HepG2 (cell line): ENCODE measurements around the gene RAB30. TPM values are rescaled to one million over a fixed set of nuclear protein-coding genes. Genes with fewer than 3 reads are reported as not detected.

Experiments used
- ATAD3A ChIP-seq: sonication (generic); formaldehyde crosslinking; IDR thresholded peaks from 2 replicates; pipeline ENCODE4 v1.4.0; 2020; ENCODE audit warnings: missing genetic modification reagents
- ATM ChIP-seq: fragments of 450-650 bp; IDR thresholded peaks from 2 replicates; pipeline ENCODE4 v1.7.1; 2017; ENCODE audit warnings: mild to moderate bottlenecking, borderline replicate concordance
- BATF2 ChIP-seq: sonication (generic); formaldehyde crosslinking; IDR thresholded peaks from 2 replicates; pipeline ENCODE4 v1.8.0; 2022; ENCODE audit warnings: mild to moderate bottlenecking, missing genetic modification reagents, moderate library complexity
- FOXP1 ChIP-seq, 2 experiments: fragments of 450-650 bp in 1 of 2; IDR thresholded peaks; 2 replicates each; pipeline ENCODE4 v1.6.1; 2017 to 2018; ENCODE audit warnings: antibody characterized with exemption in 1 of 2
- GLI4 ChIP-seq: sonication (generic); formaldehyde crosslinking; IDR thresholded peaks from 2 replicates; pipeline ENCODE4 v1.5.1; 2020; ENCODE audit warnings: missing genetic modification reagents, mild to moderate bottlenecking, moderate library complexity, borderline replicate concordance
- HES4 ChIP-seq: sonication (generic); formaldehyde crosslinking; IDR thresholded peaks from 2 replicates; pipeline ENCODE4 v1.9.0; 2021; ENCODE audit warnings: mild to moderate bottlenecking, missing genetic modification reagents, borderline replicate concordance
- HINFP ChIP-seq: sonication (generic); formaldehyde crosslinking; IDR thresholded peaks from 2 replicates; pipeline ENCODE4 v1.4.0; 2020; ENCODE audit warnings: low read depth, mild to moderate bottlenecking, missing genetic modification reagents
- IKZF1 ChIP-seq: fragments of 450-650 bp; IDR thresholded peaks from 2 replicates; pipeline ENCODE4 v1.7.1; 2016
- KAT2B ChIP-seq: fragments of 150-350 bp; IDR thresholded peaks from 2 replicates; pipeline ENCODE4 v1.6.1; 2014; ENCODE audit warnings: low read depth, low read length, borderline replicate concordance
- KLF9 ChIP-seq: IDR thresholded peaks from 2 replicates; pipeline ENCODE4 v1.6.1; 2016; ENCODE audit warnings: low read depth
- NCOR1 ChIP-seq: fragments of 200-600 bp; sonication (generic); IDR thresholded peaks from 2 replicates; pipeline ENCODE4 v1.7.0; 2017; ENCODE audit warnings: antibody characterized with exemption, low read length, borderline replicate concordance
- POLR2AphosphoS5 ChIP-seq: IDR thresholded peaks from 2 replicates; pipeline ENCODE4 v1.6.1; 2012; ENCODE audit warnings: low read depth, low read length
- RNF2 ChIP-seq: fragments of 450-650 bp; conservative IDR thresholded peaks from 2 replicates; pipeline ENCODE4 v1.6.1; 2016; ENCODE audit warnings: low read depth
- SIN3B ChIP-seq: fragments of 150-350 bp; IDR thresholded peaks from 2 replicates; pipeline ENCODE4 v1.6.1; 2014; ENCODE audit warnings: low read length
- SKI ChIP-seq: fragments of 450-650 bp; IDR thresholded peaks from one replicate; pipeline ENCODE4 v1.6.1; 2018; ENCODE audit warnings: mild to moderate bottlenecking; ENCODE audit not compliant: partially characterized antibody
- SNAI1 ChIP-seq: sonication (generic); formaldehyde crosslinking; IDR thresholded peaks from 2 replicates; pipeline ENCODE4 v1.5.0; 2020; ENCODE audit warnings: mild to moderate bottlenecking, missing genetic modification reagents, borderline replicate concordance
- TEAD3 ChIP-seq: optimal IDR thresholded peaks from 2 replicates; pipeline ENCODE3; 2016; ENCODE audit warnings: borderline replicate concordance
- U2AF2 ChIP-seq: fragments of 200-400 bp; formaldehyde crosslinking; IDR thresholded peaks from 2 replicates; pipeline ENCODE4 v1.6.1; 2017; ENCODE audit warnings: low read depth, mild to moderate bottlenecking, low read length
- YY1 ChIP-seq: IDR thresholded peaks from 2 replicates; pipeline ENCODE4 v1.6.1; 2011; ENCODE audit warnings: low read length, low read depth, moderate library complexity, mild to moderate bottlenecking; ENCODE audit not compliant: insufficient read depth, insufficient replicate concordance
- ZBTB1 ChIP-seq: sonication (generic); formaldehyde crosslinking; IDR thresholded peaks from 2 replicates; pipeline ENCODE4 v1.4.0; 2020; ENCODE audit warnings: missing genetic modification reagents, borderline replicate concordance
- ZBTB46 ChIP-seq: sonication (generic); formaldehyde crosslinking; IDR thresholded peaks from 2 replicates; pipeline ENCODE4 v1.4.0; 2020; ENCODE audit warnings: mild to moderate bottlenecking, missing genetic modification reagents, borderline replicate concordance
- ZBTB8A ChIP-seq: sonication (generic); formaldehyde crosslinking; IDR thresholded peaks from 2 replicates; pipeline ENCODE4 v1.4.0; 2020; ENCODE audit warnings: mild to moderate bottlenecking, low read depth, missing genetic modification reagents, borderline replicate concordance
- ZNF20 ChIP-seq: sonication (generic); formaldehyde crosslinking; IDR thresholded peaks from 2 replicates; pipeline ENCODE4 v1.4.0; 2020; ENCODE audit warnings: mild to moderate bottlenecking, moderate library complexity, missing genetic modification reagents
- ZNF232 ChIP-seq: sonication (generic); formaldehyde crosslinking; IDR thresholded peaks from 2 replicates; pipeline ENCODE4 v1.4.0; 2020; ENCODE audit warnings: missing genetic modification reagents, borderline replicate concordance
- ZNF441 ChIP-seq: sonication (generic); formaldehyde crosslinking; IDR thresholded peaks from 2 replicates; pipeline ENCODE4 v1.7.0; 2021; ENCODE audit warnings: missing genetic modification reagents, borderline replicate concordance
- ZNF496 ChIP-seq: sonication (generic); formaldehyde crosslinking; IDR thresholded peaks from 2 replicates; pipeline ENCODE4 v1.8.1; 2023; ENCODE audit warnings: mild to moderate bottlenecking, moderate library complexity, missing genetic modification reagents; ENCODE audit not compliant: insufficient replicate concordance
- ZNF776 ChIP-seq: sonication (generic); formaldehyde crosslinking; IDR thresholded peaks from 2 replicates; pipeline ENCODE4 v1.4.0; 2020; ENCODE audit warnings: mild to moderate bottlenecking, missing genetic modification reagents
- polyA plus RNA-seq, 8 experiments: library from polyadenylated mRNA; depleted of rRNA in 3 of 8; stranded (reverse) in 7 of 8; unstranded in 1 of 8; fragments of >200 nt; fragmentation: Illumina TruSeq in 4 of 8; extraction: Trizol in 4 of 8; gene quantifications; 2 replicates each; pipeline versions ENCODE4 v1.2.1 to v1.2.3, GENCODE V29; 2011 to 2016; ENCODE audit warnings: low read depth in 4 of 8, missing spikeins in 1 of 8, mixed read lengths in 1 of 8; ENCODE audit not compliant: insufficient read depth in 1 of 8
- total RNA-seq, 5 experiments: library from RNA; depleted of rRNA; stranded (reverse); fragments of >200 nt; fragmentation: Illumina TruSeq; extraction: Trizol; gene quantifications; 2 replicates each; pipeline ENCODE4 v1.2.3, GENCODE V29; 2016; ENCODE audit warnings: low read depth in 1 of 5

The RAB30 gene
- total and polyA plus RNA-seq, 2 of the 13 experiments (the other 11 are each of a cell fraction or from before 2014, with no cell fraction given), result 3.7 to 5.0 TPM

- TF ChIP-seq ZNF20 (CRISPR knock-in tag), result no peak
- no peak for TF ChIP-seq FOXP1 (IDR thresholded peaks at IDR 0.05)
- TF ChIP-seq FOXP1 (CRISPR knock-in tag; IDR thresholded peaks at IDR 0.05), result peak; percentile 67
- no peak for TF ChIP-seq ZBTB8A
- TF ChIP-seq ZBTB1 (CRISPR knock-in tag), result no peak
- no peak for TF ChIP-seq BATF2
- no peak for TF ChIP-seq ZNF441
- no peak for TF ChIP-seq SNAI1 (CRISPR knock-in tag)
- TF ChIP-seq U2AF2, result no peak
- TF ChIP-seq HES4 (CRISPR knock-in tag), result no peak
- TF ChIP-seq GLI4 (CRISPR knock-in tag), result no peak
- peak; percentile 30; the same call in 1 of the 2 replicates for TF ChIP-seq POLR2AphosphoS5
- TF ChIP-seq YY1, result peak; percentile 23
- no peak for TF ChIP-seq ZNF776
- TF ChIP-seq ZBTB46 (CRISPR knock-in tag), result no peak
- peak; percentile 60 for TF ChIP-seq TEAD3 (CRISPR knock-in tag)
- no peak for TF ChIP-seq ATAD3A (CRISPR knock-in tag)
- TF ChIP-seq ZNF496, result no peak
- peak; percentile 74; the same call in 1 of the 2 replicates for TF ChIP-seq ZNF232 (CRISPR knock-in tag)
- peak; percentile 35; the same call in 1 of the 2 replicates for TF ChIP-seq NCOR1
- no peak for TF ChIP-seq SKI
- TF ChIP-seq KLF9 (CRISPR knock-in tag), result no peak
- no peak for TF ChIP-seq SIN3B
- no peak for TF ChIP-seq IKZF1
- no peak for TF ChIP-seq ATM
- TF ChIP-seq KAT2B, result no peak
- no peak for TF ChIP-seq RNF2
- peak; percentile 61; the same call in 1 of the 2 replicates for TF ChIP-seq HINFP (CRISPR knock-in tag)
Measured at GRCh38 chr11:83007909-83008580, 63.7 kb downstream of the RAB30 start (continued).
